Right lobe of liver (tissue), 6 donors: ENCODE measurements around the gene RALGPS1. TPM values are rescaled to one million over a fixed set of nuclear protein-coding genes. Genes with fewer than 3 reads are reported as not detected.

ENCODE experiments used
- ATAC-seq, 4 donors: fragments of 200-7000 bp; cut with Tn5 transposase; one replicate each; pipeline ENCODE4 v1.9.1; 2020; ENCODE audit warnings: mild to moderate bottlenecking in 4 of 4, moderate library complexity in 4 of 4
- DNase-seq, 3 donors: peaks; one replicate each; pipeline ENCODE4 v3.0.0-alpha.2; 2020
- H3K27ac ChIP-seq, 3 donors: fragments of 200-600 bp; one replicate each; pipeline ENCODE4 v1.8.0; 2022
- H3K27me3 ChIP-seq, 2 donors: fragments of 200-600 bp; one replicate each; pipeline ENCODE4 v1.8.0; 2022
- H3K36me3 ChIP-seq, 4 donors: fragments of 200-600 bp; sonication (generic) in 1 of 4; one replicate each; pipeline versions ENCODE4 v1.5.1 to v1.8.0; 2017 to 2022; ENCODE audit warnings: control low read depth in 1 of 4
- H3K4me1 ChIP-seq, 4 donors: fragments of 200-600 bp; sonication (generic) in 1 of 4; one replicate each; pipeline versions ENCODE4 v1.5.1 to v1.8.0; 2017 to 2022; ENCODE audit warnings: control low read depth in 1 of 4
- H3K4me3 ChIP-seq, 3 donors: fragments of 200-600 bp; one replicate each; pipeline ENCODE4 v1.8.0; 2022
- H3K9me3 ChIP-seq, 4 donors: fragments of 200-600 bp; sonication (generic) in 1 of 4; one replicate each; pipeline versions ENCODE4 v1.5.1 to v1.8.0; 2017 to 2022; ENCODE audit warnings: control low read depth in 1 of 4
- POLR2A ChIP-seq: fragments of 450-650 bp; IDR thresholded peaks from one replicate; pipeline ENCODE4 v1.6.1; 2017; ENCODE audit warnings: antibody characterized with exemption, mild to moderate bottlenecking
- WGBS: methylation state at CpG from one replicate; pipeline ENCODE4 v1.1.6; 2018; ENCODE audit warnings: low coverage, low lambda C conversion rate; ENCODE audit not compliant: insufficient coverage; ENCODE audit errors: missing lambda C conversion rate; 5-methylcytosine and 5-hydroxymethylcytosine counted together
- intact Hi-C, 2 donors: fragments of 100-400 bp; cut with DNase I; formaldehyde crosslinking; loops; one replicate each; pipeline versions ENCODE4 v1.11.2 to v1.14.1; 2022
- total RNA-seq, 6 experiments: library from RNA; depleted of rRNA in 2 of 6; stranded (reverse); fragments of >200 nt in 2 of 6; fragmentation: NEBNext Ultra II Directional in 3 of 6; extraction: Animal tissue kit (Norgen Biotek cat#: 25700) in 3 of 6; gene quantifications; one replicate each; pipeline versions ENCODE4 v1.1.0 to v1.2.4, GENCODE V29; 2016 to 2023
- TF ChIP-seq, protein P1 (sequence below), 4 donors: fragments of 200-600 bp in 3 of 4; fragments of 450-650 bp in 1 of 4; IDR thresholded peaks; one replicate each; pipeline versions ENCODE4 v1.5.1 to v1.8.0; 2016 to 2022; ENCODE audit warnings: antibody characterized with exemption in 4 of 4, mild to moderate bottlenecking in 2 of 4
- donor health status: DM: no; HTN: yes; CAD: no.
- donor health status: DM: no; HTN: no; CAD: no.
- donor health status: DM: no; HTN: no; CAD: no.
- donor health status: DM: no; HTN: yes; CAD: no.
- donor health status: DM: no; HTN: yes; CAD: no.

The RALGPS1 gene
- total RNA-seq, 6 experiments from 2014 or later: 1.2 to 3.8 (median 2.4) TPM

DNA sequence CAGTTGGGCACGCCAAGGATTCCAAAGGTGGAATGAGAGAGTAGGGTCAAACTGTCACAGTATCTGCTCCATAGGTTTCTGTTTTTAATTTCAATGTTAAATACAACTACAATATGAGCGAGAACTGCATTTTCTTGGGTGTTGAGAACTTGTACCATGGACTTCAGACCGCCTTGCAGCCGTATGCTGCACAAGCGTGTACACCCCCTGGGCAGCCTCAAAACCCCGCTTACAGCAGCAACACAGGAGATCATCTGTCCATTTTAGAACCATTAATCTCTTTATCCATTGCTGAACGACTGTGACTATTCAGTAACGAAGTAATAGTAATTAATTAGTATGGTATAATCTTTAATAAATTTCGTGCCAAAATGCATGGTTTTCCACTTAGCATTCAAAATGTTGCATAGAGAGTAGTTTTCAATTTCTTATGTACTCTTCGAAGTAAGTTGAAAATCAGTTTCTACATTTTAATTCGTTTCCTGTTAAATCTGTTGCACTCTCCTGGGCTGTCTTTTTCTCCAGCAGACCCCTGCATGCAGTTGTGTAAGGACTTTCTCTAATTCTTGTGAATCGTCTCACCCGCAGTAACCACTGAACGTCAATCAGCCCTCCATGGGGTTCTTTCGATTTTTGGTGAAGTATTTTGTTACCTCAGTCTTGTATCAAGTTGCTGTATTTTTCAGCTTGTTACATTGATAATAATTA, 308.0 kb downstream of the RALGPS1 start:
- WGBS: 84% methylated on average over 14 of the region's 15 CpGs
- DNase-seq: no peak
- H3K27ac ChIP-seq: no peak overlapping the region

DNA sequence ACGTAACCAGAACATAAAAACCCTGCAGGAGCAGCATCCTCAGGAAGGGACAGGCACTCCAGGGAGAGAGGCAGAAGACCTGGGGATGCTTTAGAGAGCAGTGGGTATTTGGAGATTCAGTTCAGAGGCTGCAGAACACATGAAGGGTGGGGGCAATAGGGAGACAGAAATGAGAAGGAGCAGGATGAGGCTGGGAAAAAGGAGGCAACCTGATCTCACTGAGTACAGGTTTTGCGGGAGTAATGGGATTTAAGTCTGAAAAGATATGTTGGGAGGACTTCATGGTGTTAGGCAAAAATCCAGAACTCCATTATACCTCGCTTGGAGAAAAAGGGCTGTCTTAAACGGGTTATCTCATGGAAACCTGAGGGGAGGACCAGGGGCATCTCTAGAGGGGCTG, 308.7 kb downstream of the RALGPS1 start:
- 40% methylated on average over 4 of the region's 4 CpGs for WGBS
- DNase-seq (no peak), ATAC-seq (no peak)
- intact Hi-C loops: no loop called here
- no peak overlapping the region for H3K4me3 ChIP-seq
- peaks cover 0 to 4% (median 0%) of the 10 kb centered on the region in 4 donors for H3K4me1 ChIP-seq
- no peaks in the 10 kb centered on the region for H3K27me3 ChIP-seq
- H3K36me3 ChIP-seq: no peaks in the 10 kb centered on the region
- H3K27ac ChIP-seq: no peak overlapping the region
- H3K9me3 ChIP-seq: no peaks in the 10 kb centered on the region
- TF ChIP-seq POLR2A: no peak
- TF ChIP-seq, protein P1, sequence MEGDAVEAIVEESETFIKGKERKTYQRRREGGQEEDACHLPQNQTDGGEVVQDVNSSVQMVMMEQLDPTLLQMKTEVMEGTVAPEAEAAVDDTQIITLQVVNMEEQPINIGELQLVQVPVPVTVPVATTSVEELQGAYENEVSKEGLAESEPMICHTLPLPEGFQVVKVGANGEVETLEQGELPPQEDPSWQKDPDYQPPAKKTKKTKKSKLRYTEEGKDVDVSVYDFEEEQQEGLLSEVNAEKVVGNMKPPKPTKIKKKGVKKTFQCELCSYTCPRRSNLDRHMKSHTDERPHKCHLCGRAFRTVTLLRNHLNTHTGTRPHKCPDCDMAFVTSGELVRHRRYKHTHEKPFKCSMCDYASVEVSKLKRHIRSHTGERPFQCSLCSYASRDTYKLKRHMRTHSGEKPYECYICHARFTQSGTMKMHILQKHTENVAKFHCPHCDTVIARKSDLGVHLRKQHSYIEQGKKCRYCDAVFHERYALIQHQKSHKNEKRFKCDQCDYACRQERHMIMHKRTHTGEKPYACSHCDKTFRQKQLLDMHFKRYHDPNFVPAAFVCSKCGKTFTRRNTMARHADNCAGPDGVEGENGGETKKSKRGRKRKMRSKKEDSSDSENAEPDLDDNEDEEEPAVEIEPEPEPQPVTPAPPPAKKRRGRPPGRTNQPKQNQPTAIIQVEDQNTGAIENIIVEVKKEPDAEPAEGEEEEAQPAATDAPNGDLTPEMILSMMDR (IDR thresholded peaks at IDR 0.05): no peak

More for the DNA sequence above, 308.0 kb downstream of the RALGPS1 start:
- no peaks in the 10 kb centered on the region for H3K9me3 ChIP-seq
- intact Hi-C loops: no loop called here
- no peak for TF ChIP-seq POLR2A
- TF ChIP-seq, protein P1 (IDR thresholded peaks at IDR 0.05): no peak
- H3K27me3 ChIP-seq: no peaks in the 10 kb centered on the region
- no peak overlapping the region for H3K4me3 ChIP-seq
- H3K4me1 ChIP-seq: peaks cover 0 to 4% (median 0%) of the 10 kb centered on the region in 4 donors
- no peaks in the 10 kb centered on the region for H3K36me3 ChIP-seq
- no peak for ATAC-seq

DNA sequence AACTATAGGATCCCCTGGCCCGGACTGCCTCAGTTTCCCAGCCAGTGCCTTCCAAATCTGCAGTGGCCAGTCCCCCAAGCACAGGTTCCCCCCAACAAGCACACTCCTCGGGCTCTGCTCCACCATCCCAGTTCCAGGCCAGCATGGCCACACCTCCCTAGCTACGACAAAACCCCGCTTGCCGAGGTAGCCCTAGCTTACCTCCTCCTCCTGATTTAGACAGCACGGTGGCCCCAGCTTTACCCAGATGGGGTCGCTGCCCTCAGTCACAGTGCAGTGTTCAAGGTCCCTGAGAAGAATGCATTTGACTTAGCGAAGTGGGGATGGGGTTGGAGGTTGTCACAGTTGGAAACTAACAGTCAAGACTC, 309.2 kb downstream of the RALGPS1 start:
- peak in 1 of 4 donors; percentile 0 for ATAC-seq
- Histone ChIP-seq H3K4me1 (peaks cover 0 to 4% (median 0%) of the 10 kb centered on the region in 4 donors), H3K27ac (no peak overlapping the region), H3K4me3 (peak overlapping the region in 2 of 3 donors; percentile 48 to 61), H3K27me3 (no peaks in the 10 kb centered on the region), H3K36me3 (no peaks in the 10 kb centered on the region), H3K9me3 (no peaks in the 10 kb centered on the region)
- TF ChIP-seq POLR2A: no peak
- TF ChIP-seq, protein P1 (IDR thresholded peaks at IDR 0.05): no peak
- DNase-seq: no peak
- WGBS: 18% methylated on average over 4 of the region's 8 CpGs
- intact Hi-C loops: no loop called here

DNA sequence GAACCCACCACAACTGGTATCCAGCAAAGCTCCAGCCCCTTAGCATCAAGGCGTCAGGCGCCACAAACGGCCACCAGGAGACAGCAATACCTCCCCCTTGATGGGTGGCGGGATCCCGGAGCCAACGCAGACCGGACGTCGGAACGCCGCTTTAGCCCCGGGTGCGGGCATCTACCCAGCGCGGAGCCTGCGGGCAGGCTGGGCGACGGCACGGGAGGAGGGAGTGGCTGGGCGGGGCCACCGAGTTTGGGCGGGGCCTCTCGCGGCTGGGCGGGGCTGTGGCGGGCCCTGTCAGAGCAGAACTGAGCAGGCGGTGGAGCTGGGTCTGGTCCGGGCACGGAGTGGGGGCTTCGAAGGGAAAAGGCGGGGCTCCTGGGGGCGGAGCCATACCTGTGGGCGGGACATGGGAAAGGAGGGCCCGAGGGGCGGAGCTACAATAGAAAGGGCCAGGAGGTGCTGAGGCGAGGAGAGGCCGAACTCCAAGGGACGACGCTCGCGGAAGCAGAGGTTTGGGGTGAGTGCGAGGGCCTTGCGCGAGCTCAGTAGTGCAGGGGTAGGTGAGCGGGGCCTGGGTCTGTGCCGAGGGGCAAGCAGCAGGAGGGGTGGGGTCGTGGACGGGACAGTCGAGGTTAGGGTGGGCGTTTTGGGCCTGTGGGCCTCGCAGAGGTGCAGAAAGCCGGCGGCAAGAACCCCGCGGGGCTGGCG, 309.7 kb downstream of the RALGPS1 start:
- intact Hi-C loops: no loop called here
- peak; percentile 81 to 89 (median 87) for ATAC-seq
- H3K27ac ChIP-seq: peak overlapping the region in 2 of 3 donors; percentile 18 to 24
- no peaks in the 10 kb centered on the region for H3K36me3 ChIP-seq
- peak overlapping the region; percentile 36 to 61 (median 48) for H3K4me3 ChIP-seq
- WGBS: 1% methylated on average over 29 of the region's 56 CpGs
- DNase-seq: peak; percentile 91 to 96 (median 94)
- H3K9me3 ChIP-seq: no peaks in the 10 kb centered on the region
- TF ChIP-seq, protein P1 (IDR thresholded peaks at IDR 0.05): peak in 2 of 4 donors; percentile 9 to 14
- peak; percentile 16 for TF ChIP-seq POLR2A
- peaks cover 0 to 4% (median 0%) of the 10 kb centered on the region in 4 donors for H3K4me1 ChIP-seq
- H3K27me3 ChIP-seq: no peaks in the 10 kb centered on the region
